Heart right ventricle (tissue), 16 donors: ENCODE measurements around the gene ZDHHC12. TPM values are rescaled to one million over a fixed set of nuclear protein-coding genes. Genes with fewer than 3 reads are reported as not detected.

Experiments used
- ATAC-seq, 8 donors: fragments of 200-7000 bp; cut with Tn5 transposase; one replicate each; pipeline ENCODE4 v1.9.1; 2020; ENCODE audit warnings: mild to moderate bottlenecking in 8 of 8, moderate library complexity in 8 of 8, moderate number of reproducible peaks in 1 of 8
- DNase-seq, 2 donors: peaks; one replicate each; pipeline ENCODE4 v3.0.0-alpha.2; 2020
- H3K27ac ChIP-seq, 10 donors: fragments of 200-600 bp; sonication (generic) in 2 of 10; one replicate each; pipeline versions ENCODE4 v1.5.0 to v1.8.0; 2020 to 2022; ENCODE audit warnings: mild to moderate bottlenecking in 3 of 10
- H3K27me3 ChIP-seq, 7 donors: fragments of 200-600 bp; one replicate each; pipeline ENCODE4 v1.8.0; 2021 to 2022; ENCODE audit warnings: mild to moderate bottlenecking in 2 of 7
- H3K36me3 ChIP-seq, 9 donors: fragments of 200-600 bp; sonication (generic) in 1 of 9; one replicate each; pipeline versions ENCODE4 v1.5.0 to v1.8.0; 2020 to 2022; ENCODE audit warnings: mild to moderate bottlenecking in 2 of 9
- H3K4me1 ChIP-seq, 9 donors: fragments of 200-600 bp; sonication (generic) in 1 of 9; one replicate each; pipeline versions ENCODE4 v1.5.0 to v1.8.0; 2020 to 2022; ENCODE audit warnings: mild to moderate bottlenecking in 4 of 9
- H3K4me3 ChIP-seq, 10 donors: fragments of 200-600 bp; sonication (generic) in 2 of 10; one replicate each; pipeline versions ENCODE4 v1.5.0 to v1.8.0; 2020 to 2022; ENCODE audit warnings: mild to moderate bottlenecking in 7 of 10, moderate library complexity in 2 of 10
- H3K9me3 ChIP-seq, 11 donors: fragments of 200-600 bp in 10 of 11; sonication (generic) in 2 of 11; one replicate each; pipeline versions ENCODE4 v1.5.0 to v1.8.0; 2013 to 2022; ENCODE audit warnings: mild to moderate bottlenecking in 2 of 11, control low read depth in 1 of 11, moderate library complexity in 1 of 11
- WGBS, 2 donors: extraction: QIAGEN DNeasy Blood & Tissue Kit; methylation state at CpG; one replicate each; pipeline ENCODE4 v1.1.7; 2013; ENCODE audit warnings: inconsistent platforms in 1 of 2; 5-methylcytosine and 5-hydroxymethylcytosine counted together
- intact Hi-C, 10 donors: fragments of 100-400 bp; cut with DNase I; formaldehyde crosslinking; loops; one replicate each; pipeline versions ENCODE4 v1.11.1 to v1.14.2; 2022
- polyA plus RNA-seq, 2 donors: library from polyadenylated mRNA; stranded (reverse); fragments of 200-250 nt; gene quantifications; one replicate each; pipeline ENCODE4 v1.2.3, GENCODE V29; 2013
- total RNA-seq, 10 donors: library from RNA; stranded (reverse); fragmentation: NEBNext Ultra II Directional in 3 of 10; extraction: Animal tissue kit (Norgen Biotek cat#: 25700) in 3 of 10; gene quantifications; one replicate each; pipeline versions ENCODE4 v1.2.1 to v1.2.4, GENCODE V29; 2021 to 2023
- TF ChIP-seq, protein P1 (sequence below), 9 donors: fragments of 200-600 bp; sonication (generic) in 2 of 9; IDR thresholded peaks; one replicate each; pipeline versions ENCODE4 v1.5.0 to v1.8.0; 2021 to 2022; ENCODE audit warnings: antibody characterized with exemption in 9 of 9, mild to moderate bottlenecking in 5 of 9, moderate library complexity in 1 of 9
- donor health status: Arrhythmogenic right ventricular cardiomyopathy.
- donor health status: ischemic (EF 13 %, LVEDD 7.1; RV severe dilation, severe dysfunction).
- donor health status: healthy with polysubstance abuse.
- donor health status: DM: no; HTN: yes; CAD: no.
- donor health status: DM: no; HTN: no; CAD: no.
- donor health status: ischemic (EF 25% LVEDD 6.9; RV normal size, moderate dysfunction).
- donor health status: ischemic (EF 25% LVEDD 5.7; RV mildly dilated, moderate dysfunction).
- donor health status: healthy.
- donor health status: DM: yes; HTN: yes; CAD: no.
- donor health status: Ischemic cardiomyopathy.
- donor health status: ischemic (EF 35%, LVEDD 5.7; RV mildly dilated, moderate dysfunction).
- donor health status: nonischemic (EF 11% LVEDD 7.7; RV severe dilation, severe dysfunction).
- donor health status: DM: yes; HTN: yes; CAD: no.
- donor health status: PGD.
- donor health status: ischemic (EF 29% LVEDD 5.4; RV normal size, mild dysfunction).
- donor health status: nonischemic (EF 23%, LVEDD 6.1; RV moderate dilation, normal function).

Gene ZDHHC12
- total and polyA plus RNA-seq, 12 donors = 4.1 to 36.6 (median 6.2) TPM

DNA sequence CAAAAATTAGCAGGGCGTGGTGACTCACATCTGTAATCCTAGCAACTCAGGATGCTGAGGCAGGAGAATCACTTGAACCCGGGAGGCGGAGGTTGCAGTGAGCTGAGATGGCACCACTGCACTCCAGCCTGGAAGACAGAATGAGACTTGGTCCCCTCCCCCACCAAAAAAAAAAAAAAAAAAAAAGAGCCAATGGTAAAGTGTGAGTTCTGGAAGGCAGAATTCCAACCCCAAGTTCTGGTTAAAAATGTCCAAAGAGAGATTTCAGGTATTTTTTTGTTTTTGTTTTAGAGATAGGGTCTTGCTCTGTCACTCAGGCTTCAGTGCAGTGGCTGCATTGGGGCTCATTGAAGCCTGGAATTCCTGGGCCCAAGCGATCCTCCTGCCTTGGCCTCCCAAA lies 36.5 kb downstream of the ZDHHC12 start:
- TF ChIP-seq, protein P1, sequence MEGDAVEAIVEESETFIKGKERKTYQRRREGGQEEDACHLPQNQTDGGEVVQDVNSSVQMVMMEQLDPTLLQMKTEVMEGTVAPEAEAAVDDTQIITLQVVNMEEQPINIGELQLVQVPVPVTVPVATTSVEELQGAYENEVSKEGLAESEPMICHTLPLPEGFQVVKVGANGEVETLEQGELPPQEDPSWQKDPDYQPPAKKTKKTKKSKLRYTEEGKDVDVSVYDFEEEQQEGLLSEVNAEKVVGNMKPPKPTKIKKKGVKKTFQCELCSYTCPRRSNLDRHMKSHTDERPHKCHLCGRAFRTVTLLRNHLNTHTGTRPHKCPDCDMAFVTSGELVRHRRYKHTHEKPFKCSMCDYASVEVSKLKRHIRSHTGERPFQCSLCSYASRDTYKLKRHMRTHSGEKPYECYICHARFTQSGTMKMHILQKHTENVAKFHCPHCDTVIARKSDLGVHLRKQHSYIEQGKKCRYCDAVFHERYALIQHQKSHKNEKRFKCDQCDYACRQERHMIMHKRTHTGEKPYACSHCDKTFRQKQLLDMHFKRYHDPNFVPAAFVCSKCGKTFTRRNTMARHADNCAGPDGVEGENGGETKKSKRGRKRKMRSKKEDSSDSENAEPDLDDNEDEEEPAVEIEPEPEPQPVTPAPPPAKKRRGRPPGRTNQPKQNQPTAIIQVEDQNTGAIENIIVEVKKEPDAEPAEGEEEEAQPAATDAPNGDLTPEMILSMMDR (IDR thresholded peaks at IDR 0.05) = no peak

DNA sequence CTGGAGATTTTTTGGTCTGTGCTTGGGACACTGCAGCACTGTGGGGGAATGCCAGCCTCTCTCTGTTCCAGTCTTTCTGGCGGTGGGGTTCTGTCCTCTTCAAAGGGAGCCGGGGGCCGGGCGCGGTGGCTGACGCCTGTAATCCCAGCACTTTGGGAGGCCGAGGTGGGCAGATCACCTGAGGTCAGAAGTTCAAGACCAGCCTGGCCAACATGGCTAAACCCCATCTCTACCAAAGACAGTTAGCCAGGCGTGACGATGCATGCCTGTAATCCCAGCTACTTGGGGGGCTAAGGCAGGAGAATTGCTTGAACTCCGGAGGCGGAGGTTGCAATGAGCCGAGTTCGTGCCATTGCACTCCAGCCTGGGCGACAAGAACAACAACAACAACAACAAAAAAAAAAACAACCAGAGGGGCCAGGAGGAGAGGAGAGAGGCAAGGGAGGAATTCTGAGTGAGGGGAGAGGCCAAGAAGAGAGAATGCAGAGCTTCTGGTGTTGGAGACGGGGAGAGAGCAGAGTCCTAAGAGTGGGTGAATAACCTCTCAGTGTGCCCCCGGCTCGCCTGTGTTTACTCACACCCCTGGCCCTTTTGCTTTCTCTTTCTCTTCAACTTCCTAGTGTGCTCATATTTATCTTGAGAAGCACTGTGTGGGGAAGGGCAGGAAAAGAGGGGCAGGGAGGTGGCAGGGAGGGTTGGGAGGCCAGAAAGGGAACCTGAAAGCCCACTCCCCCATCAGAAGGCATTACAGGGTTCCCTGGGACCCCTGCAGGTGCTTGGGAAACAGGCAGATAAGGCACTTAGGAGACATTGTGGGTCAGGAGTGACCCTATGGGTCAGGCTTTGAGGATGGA lies 38.1 kb downstream of the ZDHHC12 start:
- intact Hi-C loops = loop anchor here in 6 of 10 donors (5.0 to 10.0 kb wide), 4 partner anchors 49 to 941 kb away; partner anchors contain the start of genes DOLK (in 1 of the 6), NTMT1 (in 1 of the 6) and NUP188 (in 1 of the 6)
- TF ChIP-seq, protein P1 (IDR thresholded peaks at IDR 0.05) = no peak
- peak overlapping the region in 5 of 10 donors; percentile 9 to 96 (median 43) for H3K27ac ChIP-seq

More for the DNA sequence above, 36.5 kb downstream of the ZDHHC12 start:
- WGBS, 2 donors = 94 to 95% methylated on average over 4 of the region's 4 CpGs
- Histone ChIP-seq H3K4me3 (no peak overlapping the region), H3K27me3 (no peaks in the 10 kb centered on the region), H3K9me3 (no peaks in the 10 kb centered on the region), H3K36me3 (peaks cover 0 to 16% (median 12%) of the 10 kb centered on the region in 9 donors), H3K27ac (peak overlapping the region in 1 of 10 donors; percentile 98), H3K4me1 (peaks cover 13 to 67% (median 39%) of the 10 kb centered on the region in 9 donors)
- intact Hi-C loops = loop anchor here in 6 of 10 donors (5.0 to 10.0 kb wide), 4 partner anchors 50 to 940 kb away; partner anchors contain the start of genes DOLK (in 1 of the 6), NTMT1 (in 1 of the 6) and NUP188 (in 1 of the 6)
- DNase-seq = no peak
- no peak for ATAC-seq

DNA sequence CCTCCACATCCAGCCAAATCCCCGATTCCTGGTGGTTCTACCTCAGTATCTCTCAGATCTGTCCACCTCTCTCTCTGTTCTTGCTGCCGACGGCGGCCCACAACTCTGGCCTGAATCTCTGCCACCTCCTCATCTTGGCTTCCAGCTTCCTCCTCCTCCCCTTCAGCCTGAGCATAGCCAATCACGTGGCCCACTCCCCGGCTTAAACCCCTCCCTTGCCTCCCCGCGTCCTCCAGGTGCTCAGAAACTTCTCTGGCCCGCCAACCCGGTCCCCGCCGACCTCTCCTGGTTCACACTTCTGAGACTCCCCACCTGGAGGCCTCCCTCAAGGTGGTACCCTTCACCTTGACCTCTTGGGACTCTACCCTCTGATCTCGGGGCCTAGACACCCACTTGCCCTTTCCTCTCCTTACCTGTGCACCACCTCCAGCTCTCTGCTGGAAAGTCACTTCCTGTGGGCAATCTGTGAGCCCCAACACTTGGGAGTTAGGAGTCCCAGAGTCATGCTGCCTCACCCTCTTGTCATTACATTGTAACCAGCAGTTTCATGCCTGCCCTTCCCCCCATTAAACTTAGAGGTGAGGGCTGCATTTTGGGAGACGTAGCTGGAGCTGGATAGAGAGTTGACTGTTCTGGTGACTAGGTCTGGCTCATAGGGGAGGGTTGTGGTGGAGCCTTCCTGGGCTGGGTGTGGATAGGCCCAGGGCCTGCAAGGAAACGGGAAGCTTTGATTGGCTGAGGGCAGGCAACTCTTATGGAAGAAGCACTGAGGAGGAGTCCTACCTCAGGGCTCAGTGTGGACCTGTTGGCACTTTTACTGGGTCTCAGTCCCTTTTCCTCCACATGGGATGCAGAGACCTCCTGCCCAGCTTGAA lies 39.4 kb downstream of the ZDHHC12 start:
- H3K4me1 ChIP-seq = peaks cover 5 to 53% (median 26%) of the 10 kb centered on the region in 9 donors
- H3K36me3 ChIP-seq = no peaks in the 10 kb centered on the region
- no peaks in the 10 kb centered on the region for H3K27me3 ChIP-seq
- TF ChIP-seq, protein P1 (IDR thresholded peaks at IDR 0.05) = no peak
- 13 to 18% methylated on average over 15 of the region's 15 CpGs for WGBS, 2 donors
- DNase-seq (peak; percentile 71 to 72), ATAC-seq (peak; percentile 30 to 76 (median 57))
- no peaks in the 10 kb centered on the region for H3K9me3 ChIP-seq
- peak overlapping the region; percentile 47 to 75 (median 58) for H3K4me3 ChIP-seq
- intact Hi-C loops = loop anchor here in 6 of 10 donors (5.0 to 10.0 kb wide), 5 partner anchors 47 to 943 kb away; partner anchors contain the start of genes DOLK (in 1 of the 6), NTMT1 (in 1 of the 6), NUP188 (in 1 of the 6) and SPTAN1 (in 1 of the 6)
- H3K27ac ChIP-seq = peak overlapping the region; percentile 5 to 96 (median 72)

More for the DNA sequence above, 38.1 kb downstream of the ZDHHC12 start:
- Histone ChIP-seq H3K27me3 (no peaks in the 10 kb centered on the region), H3K9me3 (no peaks in the 10 kb centered on the region), H3K4me1 (peaks cover 11 to 60% (median 32%) of the 10 kb centered on the region in 9 donors), H3K36me3 (no peaks in the 10 kb centered on the region), H3K4me3 (peak overlapping the region in 3 of 10 donors; percentile 12 to 51 (median 24))
- DNase-seq = no peak
- 81 to 82% methylated on average over 17 of the region's 17 CpGs for WGBS, 2 donors
- no peak for ATAC-seq
